Body of pancreas (tissue), 4 donors: ENCODE data around the gene PDCD1. TPM values are rescaled to one million over a fixed set of nuclear protein-coding genes. Genes with fewer than 3 reads are reported as not detected.
"Not testable (repeated sequence)": the region's sequence is repeated elsewhere in the genome, so short reads cannot be mapped to it uniquely, and the experiment has no call there.

Source experiments
- ATAC-seq: fragments of 150-250 bp; one replicate; pipeline ENCODE4 v1.9.1; 2016
- DNase-seq, 4 donors: peaks; one replicate each; pipeline ENCODE4 v3.0.0-alpha.2; 2019
- H3K27ac ChIP-seq, 4 donors: fragments of 200-600 bp; sonication (generic); 1 replicate in 3 of 4; 2 replicates in 1 of 4; pipeline versions ENCODE4 v1.5.1 to v1.6.1; 2016 to 2019; ENCODE audit warnings: mild to moderate bottlenecking in 1 of 4, mixed read lengths in 1 of 4, moderate library complexity in 1 of 4
- H3K27me3 ChIP-seq, 2 donors: fragments of 200-600 bp; sonication (generic); one replicate each; pipeline ENCODE4 v1.6.0; 2016; ENCODE audit warnings: mild to moderate bottlenecking in 1 of 2
- H3K36me3 ChIP-seq, 2 donors: fragments of 200-600 bp; sonication (generic); replicated peaks in 1 of 2; 2 replicates each; pipeline ENCODE4 v1.5.1; 2016; ENCODE audit warnings: low read depth in 2 of 2; ENCODE audit not compliant: insufficient read depth in 1 of 2
- H3K4me1 ChIP-seq: fragments of 200-600 bp; sonication (generic); one replicate; pipeline ENCODE4 v1.6.0; 2016
- H3K4me3 ChIP-seq, 2 donors: fragments of 200-600 bp; sonication (generic); 1 replicate in 1 of 2; 2 replicates in 1 of 2; pipeline ENCODE4 v1.5.1; 2016 to 2019
- H3K9me3 ChIP-seq, 3 donors: fragments of 200-600 bp; sonication (generic); 1 replicate in 2 of 3; 2 replicates in 1 of 3; pipeline ENCODE4 v1.5.1; 2016
- POLR2A ChIP-seq, 3 donors: fragments of 450-650 bp; IDR thresholded peaks; one replicate each; pipeline ENCODE4 v1.6.1; 2016; ENCODE audit warnings: antibody characterized with exemption in 3 of 3, mild to moderate bottlenecking in 2 of 3
- WGBS, 2 donors: methylation state at CpG; one replicate each; pipeline ENCODE4 v1.1.5; 2017; 5-methylcytosine and 5-hydroxymethylcytosine counted together
- intact Hi-C: fragments of 100-400 bp; cut with DNase I; formaldehyde crosslinking; loops from one replicate; pipeline ENCODE4 v1.15.1; 2023
- total RNA-seq, 2 donors: library from RNA; depleted of rRNA; stranded (reverse); fragments of >200 nt; gene quantifications; one replicate each; pipeline ENCODE4 v1.1.0, GENCODE V29; 2016
- TF ChIP-seq, protein P1 (sequence below), 7 experiments: fragments of 450-650 bp in 4 of 7; fragments of 200-600 bp in 3 of 7; sonication (generic) in 3 of 7; IDR thresholded peaks; one replicate each; pipeline ENCODE4 v1.5.1; 2016 to 2019; ENCODE audit warnings: antibody characterized with exemption in 7 of 7

The PDCD1 gene
- total RNA-seq, 2 donors from 2014 or later = 0.99 to 1.3 TPM

GRCh38 chr2:241818229-241818942 lies 40.3 kb downstream of the PDCD1 start:
- H3K9me3 ChIP-seq = no peaks in the 10 kb centered on the region
- WGBS, 2 donors = 77 to 82% methylated on average over 11 to 25 of the region's 25 CpGs
- peaks cover 6% of the 10 kb centered on the region for H3K4me1 ChIP-seq
- no peaks in the 10 kb centered on the region for H3K27me3 ChIP-seq
- no peaks in the 10 kb centered on the region for H3K36me3 ChIP-seq
- H3K4me3 ChIP-seq = no peak overlapping the region
- ATAC-seq = no peak
- DNase-seq = no peak
- no peak for TF ChIP-seq POLR2A (IDR thresholded peaks at IDR 0.05)
- TF ChIP-seq, protein P1, sequence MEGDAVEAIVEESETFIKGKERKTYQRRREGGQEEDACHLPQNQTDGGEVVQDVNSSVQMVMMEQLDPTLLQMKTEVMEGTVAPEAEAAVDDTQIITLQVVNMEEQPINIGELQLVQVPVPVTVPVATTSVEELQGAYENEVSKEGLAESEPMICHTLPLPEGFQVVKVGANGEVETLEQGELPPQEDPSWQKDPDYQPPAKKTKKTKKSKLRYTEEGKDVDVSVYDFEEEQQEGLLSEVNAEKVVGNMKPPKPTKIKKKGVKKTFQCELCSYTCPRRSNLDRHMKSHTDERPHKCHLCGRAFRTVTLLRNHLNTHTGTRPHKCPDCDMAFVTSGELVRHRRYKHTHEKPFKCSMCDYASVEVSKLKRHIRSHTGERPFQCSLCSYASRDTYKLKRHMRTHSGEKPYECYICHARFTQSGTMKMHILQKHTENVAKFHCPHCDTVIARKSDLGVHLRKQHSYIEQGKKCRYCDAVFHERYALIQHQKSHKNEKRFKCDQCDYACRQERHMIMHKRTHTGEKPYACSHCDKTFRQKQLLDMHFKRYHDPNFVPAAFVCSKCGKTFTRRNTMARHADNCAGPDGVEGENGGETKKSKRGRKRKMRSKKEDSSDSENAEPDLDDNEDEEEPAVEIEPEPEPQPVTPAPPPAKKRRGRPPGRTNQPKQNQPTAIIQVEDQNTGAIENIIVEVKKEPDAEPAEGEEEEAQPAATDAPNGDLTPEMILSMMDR (IDR thresholded peaks at IDR 0.05) = no peak
- intact Hi-C loops = no loop called here
- no peak overlapping the region for H3K27ac ChIP-seq

DNA sequence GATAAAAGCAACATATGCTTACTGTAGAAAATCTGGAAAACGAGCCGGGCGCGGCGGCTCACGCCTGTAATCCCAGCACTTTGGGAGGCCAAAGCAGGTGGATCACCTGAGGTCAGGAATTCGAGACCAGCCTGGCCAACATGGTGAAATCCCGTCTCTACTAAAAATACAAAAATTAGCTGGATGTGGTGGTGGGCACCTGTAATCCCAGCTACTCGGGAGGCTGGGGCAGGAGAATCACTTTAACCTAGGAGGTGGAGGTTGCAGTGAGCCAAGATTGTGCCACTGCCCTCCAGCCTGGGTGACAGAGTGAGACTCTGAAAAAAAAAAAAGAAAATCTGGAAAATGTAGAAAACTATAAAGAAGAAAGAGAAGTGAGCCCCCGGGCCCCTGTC lies 40.9 kb downstream of the PDCD1 start:
- H3K36me3 ChIP-seq, intact Hi-C loops, H3K4me1 ChIP-seq, DNase-seq, H3K27me3 ChIP-seq, H3K9me3 ChIP-seq, H3K4me3 ChIP-seq, ATAC-seq, H3K27ac ChIP-seq: not testable (repeated sequence)
- WGBS, 2 donors = 86 to 89% methylated on average over 10 of the region's 10 CpGs

DNA sequence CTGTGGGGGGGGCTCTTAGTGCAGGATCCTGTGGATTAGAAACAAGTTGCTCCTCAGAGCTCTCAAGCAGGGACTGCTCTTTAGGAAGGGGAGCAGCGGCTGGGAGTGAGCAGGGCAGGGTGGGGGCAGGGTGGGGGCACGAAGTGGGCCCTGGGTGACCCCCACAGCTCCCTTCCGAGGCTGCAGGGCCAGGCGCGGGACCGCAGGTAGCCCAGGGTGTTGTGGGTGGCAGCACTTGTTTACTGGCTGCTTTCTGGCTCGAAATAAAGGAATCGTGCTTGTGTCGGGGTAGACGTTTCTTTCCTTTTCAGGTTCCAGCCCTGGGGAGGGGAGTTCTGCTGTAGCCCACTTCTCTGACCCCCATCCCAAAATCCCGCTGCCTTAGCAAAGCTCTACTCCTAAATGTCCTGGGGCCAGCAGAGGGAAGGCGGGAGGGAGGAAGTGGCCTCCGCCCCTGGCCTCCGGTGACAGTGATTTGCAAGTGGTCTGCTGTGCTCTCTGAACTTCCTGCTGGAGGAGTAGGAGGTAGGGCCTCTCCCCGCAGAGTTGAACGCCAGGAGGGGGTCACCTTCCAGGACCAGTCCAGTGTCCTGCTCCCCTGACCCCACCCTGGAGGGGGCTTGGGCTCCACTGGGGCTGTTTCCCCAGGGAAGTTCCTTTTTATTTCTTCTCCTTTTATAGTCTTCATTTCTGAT lies 41.4 kb downstream of the PDCD1 start:
- ATAC-seq (no peak), DNase-seq (no peak)
- Histone ChIP-seq H3K4me3 (no peak overlapping the region), H3K27ac (no peak overlapping the region), H3K4me1 (peaks cover 6% of the 10 kb centered on the region), H3K9me3 (no peaks in the 10 kb centered on the region), H3K36me3 (no peaks in the 10 kb centered on the region), H3K27me3 (no peaks in the 10 kb centered on the region)
- 47 to 61% methylated on average over 11 to 13 of the region's 16 CpGs for WGBS, 2 donors
- intact Hi-C loops = no loop called here
- TF ChIP-seq, protein P1 (IDR thresholded peaks at IDR 0.05) = no peak
- no peak for TF ChIP-seq POLR2A (IDR thresholded peaks at IDR 0.05)

- intact Hi-C loops = no loop called here
- TF ChIP-seq, protein P1 (IDR thresholded peaks at IDR 0.05) = no peak
- TF ChIP-seq POLR2A (IDR thresholded peaks at IDR 0.05) = no peak
- Histone ChIP-seq H3K27ac (no peak overlapping the region), H3K36me3 (no peaks in the 10 kb centered on the region), H3K27me3 (no peaks in the 10 kb centered on the region), H3K4me3 (no peak overlapping the region), H3K4me1 (peaks cover 6% of the 10 kb centered on the region), H3K9me3 (no peaks in the 10 kb centered on the region)
- 67% methylated on average over 30 of the region's 33 CpGs; no CpG with 5 or more reads in 1 of the 2 donors for WGBS, 2 donors
- ATAC-seq (no peak), DNase-seq (no peak)
Measured at GRCh38 chr2:241816431-241817121, 42.1 kb downstream of the PDCD1 start.
